Measurements from ENCODE around the gene PRR36. TPM values are rescaled to one million over a fixed set of nuclear protein-coding genes. Genes with fewer than 3 reads are reported as not detected.

Gene PRR36
- total and polyA plus RNA-seq, 4 experiments from 2014 or later: 0.06 to 0.36 (median 0.29) TPM; not detected in 1

GRCh38 chr19:7848779-7849457 lies 25.3 kb downstream of the PRR36 start:
- Histone ChIP-seq H3K9me3 (ENCODE audit: control insufficient read depth in 1 of 2, low read length in 2 of 2) (no peaks in the 10 kb centered on the region), H3K4me1 (ENCODE audit: insufficient read depth, low read length) (peaks cover 8% of the 10 kb centered on the region), H3K4me3 (ENCODE audit: low read length in 2 of 2) (no peak overlapping the region), H3K27ac (ENCODE audit: low read depth, low read length) (no peak overlapping the region), H3K36me3 (ENCODE audit: insufficient read depth, low read length) (no peaks in the 10 kb centered on the region), H3K27me3 (ENCODE audit: insufficient read depth, low read length) (no peaks in the 10 kb centered on the region)
- no peak for DNase-seq
- Mint-ChIP-seq H3K4me1 (peaks cover 3 to 10% (median 6%) of the 10 kb centered on the region in 4 donors), H3K27ac (no peak overlapping the region), H3K27me3 (no peaks in the 10 kb centered on the region), H3K4me3 (no peak overlapping the region), H3K9me3 (no peaks in the 10 kb centered on the region), H3K36me3 (no peaks in the 10 kb centered on the region)
- ChIA-PET CTCF (ENCODE audit: partially characterized antibody) (interaction anchor here (1.7 kb wide), 1 partner anchor 10 kb away, joined by 3 read pairs; no protein-coding TSS in a partner anchor), POLR2A (ENCODE audit: partially characterized antibody) (no interaction called here)
- intact Hi-C loops (cut with micrococcal nuclease): no loop called here

GRCh38 chr19:7847664-7848063 lies 26.5 kb downstream of the PRR36 start:
- Histone ChIP-seq H3K9me3 (ENCODE audit: control insufficient read depth in 1 of 2, low read length in 2 of 2) (no peaks in the 10 kb centered on the region), H3K4me3 (ENCODE audit: low read length in 2 of 2) (no peak overlapping the region), H3K27me3 (ENCODE audit: insufficient read depth, low read length) (no peaks in the 10 kb centered on the region), H3K4me1 (ENCODE audit: insufficient read depth, low read length) (no peaks in the 10 kb centered on the region), H3K27ac (ENCODE audit: low read depth, low read length) (no peak overlapping the region), H3K36me3 (ENCODE audit: insufficient read depth, low read length) (no peaks in the 10 kb centered on the region)
- ChIA-PET POLR2A (ENCODE audit: partially characterized antibody) (no interaction called here), CTCF (ENCODE audit: partially characterized antibody) (no interaction called here)
- no peak for DNase-seq
- Mint-ChIP-seq H3K4me3 (no peak overlapping the region), H3K4me1 (peaks cover 0 to under 1% (median 0%) of the 10 kb centered on the region in 4 donors), H3K36me3 (no peaks in the 10 kb centered on the region), H3K9me3 (no peaks in the 10 kb centered on the region), H3K27me3 (no peaks in the 10 kb centered on the region), H3K27ac (no peak overlapping the region)
- intact Hi-C loops (cut with micrococcal nuclease): no loop called here

GRCh38 chr19:7846155-7846646 lies 28.0 kb downstream of the PRR36 start:
- ChIA-PET POLR2A (ENCODE audit: partially characterized antibody) (no interaction called here), CTCF (ENCODE audit: partially characterized antibody) (no interaction called here)
- Histone ChIP-seq H3K27me3 (ENCODE audit: insufficient read depth, low read length) (no peaks in the 10 kb centered on the region), H3K4me3 (ENCODE audit: low read length in 2 of 2) (no peak overlapping the region), H3K9me3 (ENCODE audit: control insufficient read depth in 1 of 2, low read length in 2 of 2) (no peaks in the 10 kb centered on the region), H3K27ac (ENCODE audit: low read depth, low read length) (no peak overlapping the region), H3K4me1 (ENCODE audit: insufficient read depth, low read length) (no peaks in the 10 kb centered on the region), H3K36me3 (ENCODE audit: insufficient read depth, low read length) (no peaks in the 10 kb centered on the region)
- no peaks in the 10 kb centered on the region for H3K4me1 Mint-ChIP-seq
- DNase-seq: no peak
- H3K27me3 Mint-ChIP-seq: no peaks in the 10 kb centered on the region
- no peaks in the 10 kb centered on the region for H3K9me3 Mint-ChIP-seq
- no peaks in the 10 kb centered on the region for H3K36me3 Mint-ChIP-seq
- H3K4me3 Mint-ChIP-seq: no peak overlapping the region
- intact Hi-C loops (cut with micrococcal nuclease): no loop called here
- no peak overlapping the region for H3K27ac Mint-ChIP-seq

DNA sequence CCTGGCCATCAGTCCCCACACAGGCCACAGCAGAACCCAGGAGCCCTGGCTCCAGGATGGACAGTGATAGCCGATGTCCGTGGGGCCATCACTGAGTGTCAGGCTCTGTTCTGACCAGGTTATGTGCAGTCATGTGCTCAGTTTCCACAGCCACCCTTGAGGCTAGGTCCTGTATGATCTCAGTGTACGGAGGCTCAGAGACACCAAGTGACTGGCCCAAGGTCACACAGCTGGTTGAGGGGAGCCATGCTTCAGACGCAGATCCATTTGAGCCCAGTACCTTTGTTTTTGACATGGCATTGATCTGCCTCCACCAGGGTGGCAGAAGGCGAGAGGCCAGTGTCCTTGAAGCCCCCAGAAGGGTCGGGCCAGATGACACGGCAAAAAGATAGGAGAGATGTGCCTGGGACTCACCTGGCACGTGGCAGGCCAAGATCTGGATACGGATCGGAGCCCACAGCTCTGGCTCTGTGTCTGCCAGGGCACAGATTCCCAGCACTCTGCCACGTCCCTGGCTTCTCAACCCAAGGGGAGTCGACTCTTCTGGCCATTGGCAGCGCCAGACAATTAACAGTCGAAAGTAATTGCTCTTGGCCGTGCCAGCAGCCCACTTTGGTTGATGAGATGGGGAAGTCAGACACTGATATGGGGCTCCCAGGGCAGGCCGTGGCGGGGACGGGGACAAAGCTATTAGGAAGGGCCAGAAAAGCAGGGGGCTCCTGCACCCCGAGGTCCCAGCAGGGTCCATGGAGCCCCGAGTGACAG lies 28.6 kb downstream of the PRR36 start:
- Mint-ChIP-seq H3K27me3 (no peaks in the 10 kb centered on the region), H3K27ac (no peak overlapping the region), H3K9me3 (no peaks in the 10 kb centered on the region), H3K36me3 (no peaks in the 10 kb centered on the region), H3K4me3 (no peak overlapping the region), H3K4me1 (no peaks in the 10 kb centered on the region)
- H3K9me3 ChIP-seq (ENCODE audit: control insufficient read depth in 1 of 2, low read length in 2 of 2): no peaks in the 10 kb centered on the region
- ChIA-PET POLR2A (ENCODE audit: partially characterized antibody) (no interaction called here), CTCF (ENCODE audit: partially characterized antibody) (no interaction called here)
- no peaks in the 10 kb centered on the region for H3K36me3 ChIP-seq (ENCODE audit: insufficient read depth, low read length)
- H3K27me3 ChIP-seq (ENCODE audit: insufficient read depth, low read length): no peaks in the 10 kb centered on the region
- no peak overlapping the region for H3K4me3 ChIP-seq (ENCODE audit: low read length in 2 of 2)
- no peak overlapping the region for H3K27ac ChIP-seq (ENCODE audit: low read depth, low read length)
- intact Hi-C loops (cut with micrococcal nuclease): no loop called here
- DNase-seq: no peak
- H3K4me1 ChIP-seq (ENCODE audit: insufficient read depth, low read length): no peaks in the 10 kb centered on the region

GRCh38 chr19:7844951-7845350 lies 29.2 kb downstream of the PRR36 start:
- Histone ChIP-seq H3K27ac (ENCODE audit: low read depth, low read length) (no peak overlapping the region), H3K9me3 (ENCODE audit: control insufficient read depth in 1 of 2, low read length in 2 of 2) (no peaks in the 10 kb centered on the region), H3K27me3 (ENCODE audit: insufficient read depth, low read length) (no peaks in the 10 kb centered on the region), H3K4me1 (ENCODE audit: insufficient read depth, low read length) (no peaks in the 10 kb centered on the region), H3K4me3 (ENCODE audit: low read length in 2 of 2) (no peak overlapping the region), H3K36me3 (ENCODE audit: insufficient read depth, low read length) (no peaks in the 10 kb centered on the region)
- ChIA-PET POLR2A (ENCODE audit: partially characterized antibody) (interaction anchor here (1.3 kb wide), 1 partner anchor 14 kb away, joined by 4 read pairs; no protein-coding TSS in a partner anchor), CTCF (ENCODE audit: partially characterized antibody) (no interaction called here)
- Mint-ChIP-seq H3K4me1 (no peaks in the 10 kb centered on the region), H3K36me3 (no peaks in the 10 kb centered on the region), H3K27ac (peak overlapping the region in 1 of 7 donors; percentile 48), H3K4me3 (no peak overlapping the region), H3K27me3 (no peaks in the 10 kb centered on the region), H3K9me3 (no peaks in the 10 kb centered on the region)
- DNase-seq: no peak
- intact Hi-C loops (cut with micrococcal nuclease): no loop called here

DNA sequence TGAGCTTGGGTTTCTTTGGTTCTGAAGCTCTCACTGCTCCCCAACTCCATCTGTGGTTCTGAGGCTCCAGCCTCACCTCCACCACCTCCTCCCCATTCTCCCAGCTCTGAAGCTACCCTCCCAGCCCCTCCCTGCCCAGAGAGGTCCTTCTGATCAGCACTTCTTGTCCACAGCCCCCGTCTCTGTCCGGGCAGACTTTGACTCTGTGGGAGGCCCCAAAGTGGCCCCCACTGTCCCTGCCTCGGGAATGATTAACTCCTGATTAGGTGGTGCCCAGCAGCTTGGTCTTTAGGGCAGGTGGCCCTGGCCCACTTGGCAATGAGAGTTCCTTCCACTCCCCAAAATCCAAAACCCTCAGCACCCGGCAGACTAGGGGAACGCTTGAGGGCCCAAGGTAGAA lies 29.8 kb downstream of the PRR36 start:
- Histone ChIP-seq H3K4me1 (ENCODE audit: insufficient read depth, low read length) (no peaks in the 10 kb centered on the region), H3K27me3 (ENCODE audit: insufficient read depth, low read length) (no peaks in the 10 kb centered on the region), H3K36me3 (ENCODE audit: insufficient read depth, low read length) (no peaks in the 10 kb centered on the region), H3K9me3 (ENCODE audit: control insufficient read depth in 1 of 2, low read length in 2 of 2) (no peaks in the 10 kb centered on the region), H3K4me3 (ENCODE audit: low read length in 2 of 2) (no peak overlapping the region), H3K27ac (ENCODE audit: low read depth, low read length) (no peak overlapping the region)
- no peaks in the 10 kb centered on the region for H3K36me3 Mint-ChIP-seq
- peak overlapping the region in 1 of 7 donors; percentile 21 for H3K27ac Mint-ChIP-seq
- intact Hi-C loops (cut with micrococcal nuclease): no loop called here
- H3K4me1 Mint-ChIP-seq: no peaks in the 10 kb centered on the region
- DNase-seq: no peak
- H3K4me3 Mint-ChIP-seq: no peak overlapping the region
- H3K27me3 Mint-ChIP-seq: no peaks in the 10 kb centered on the region
- ChIA-PET CTCF (ENCODE audit: partially characterized antibody) (no interaction called here), POLR2A (ENCODE audit: partially characterized antibody) (interaction anchor here (0.6 to 1.3 kb wide), 2 partner anchors 13 to 31 kb away, joined by 3 to 4 read pairs; no protein-coding TSS in a partner anchor)
- H3K9me3 Mint-ChIP-seq: no peaks in the 10 kb centered on the region

DNA sequence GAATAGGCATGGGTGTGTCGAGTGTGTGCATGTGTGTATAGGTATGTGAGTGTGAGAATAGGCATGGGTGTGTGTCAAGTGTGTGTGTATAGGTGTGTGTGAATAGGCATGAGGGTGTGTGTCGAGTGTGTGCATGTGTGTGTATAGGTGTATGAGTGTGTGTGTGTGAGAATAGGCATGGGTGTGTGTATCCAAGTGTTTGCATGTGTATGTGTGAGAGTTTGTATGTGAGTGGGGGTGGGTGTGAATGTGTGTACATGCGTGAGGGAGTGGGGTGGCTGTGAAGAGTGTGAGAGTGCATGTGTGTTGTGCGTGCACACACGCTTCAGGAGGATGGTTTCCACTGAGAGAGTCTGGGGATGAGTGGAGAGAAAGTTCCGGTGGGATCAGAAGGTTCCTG lies 30.7 kb downstream of the PRR36 start:
- H3K27me3 ChIP-seq (ENCODE audit: insufficient read depth, low read length): no peaks in the 10 kb centered on the region
- Mint-ChIP-seq H3K9me3 (no peaks in the 10 kb centered on the region), H3K4me3 (no peak overlapping the region), H3K4me1 (no peaks in the 10 kb centered on the region), H3K27me3 (no peaks in the 10 kb centered on the region), H3K27ac (no peak overlapping the region), H3K36me3 (no peaks in the 10 kb centered on the region)
- ChIA-PET CTCF (ENCODE audit: partially characterized antibody) (no interaction called here), POLR2A (ENCODE audit: partially characterized antibody) (interaction anchor here (1.3 kb wide), 1 partner anchor 13 kb away, joined by 4 read pairs; no protein-coding TSS in a partner anchor)
- H3K4me1 ChIP-seq (ENCODE audit: insufficient read depth, low read length): no peaks in the 10 kb centered on the region
- H3K27ac ChIP-seq (ENCODE audit: low read depth, low read length): no peak overlapping the region
- no peak for DNase-seq
- H3K9me3 ChIP-seq (ENCODE audit: control insufficient read depth in 1 of 2, low read length in 2 of 2): no peaks in the 10 kb centered on the region
- H3K4me3 ChIP-seq (ENCODE audit: low read length in 2 of 2): no peak overlapping the region
- no peaks in the 10 kb centered on the region for H3K36me3 ChIP-seq (ENCODE audit: insufficient read depth, low read length)
- intact Hi-C loops (cut with micrococcal nuclease): no loop called here
